ENCODE measurements around the gene CUL9. TPM values are rescaled to one million over a fixed set of nuclear protein-coding genes. Genes with fewer than 3 reads are reported as not detected.
"Not testable (repeated sequence)": the region's sequence is repeated elsewhere in the genome, so short reads cannot be mapped to it uniquely, and the experiment has no call there.

Gene CUL9
- 38.2 TPM for polyA plus RNA-seq (2013)

GRCh38 chr6:43181942-43182860 lies at the start of gene CUL9:
Gene CUL9 (plus strand): TSS chr6:43182196. CDS start chr6:43184311, 2,115 bp downstream.
- H3K9me3 ChIP-seq (ENCODE audit: control extremely low read depth in 1 of 5, control insufficient read depth in 4 of 5, insufficient read depth in 2 of 5, low read depth in 1 of 5, low read length in 4 of 5) = no peaks in the 10 kb centered on the region
- H3K27ac ChIP-seq (ENCODE audit: insufficient read depth in 1 of 2, low read depth in 1 of 2, low read length in 2 of 2, poor library complexity in 1 of 2, severe bottlenecking in 2 of 2) = peak within 1 kb of the TSS; percentile 9 to 67
- peaks cover 0 to 21% (median 18%) of the 10 kb centered on the region in 4 experiments for H3K4me1 ChIP-seq (ENCODE audit: control extremely low read depth in 1 of 4, control insufficient read depth in 4 of 4, insufficient read depth in 4 of 4, low read length in 3 of 4)
- POLR2A ChIA-PET = interaction anchor here (1.0 kb wide), 1 partner anchor 11 kb away, joined by 3 read pairs; the partner anchor contains the start of gene SRF
- peak within 1 kb of the TSS; percentile 41 to 95 (median 76) for H3K4me3 ChIP-seq (ENCODE audit: control insufficient read depth in 1 of 7, extremely low read depth in 1 of 7, insufficient read depth in 4 of 7, low read depth in 2 of 7, low read length in 6 of 7)
- no peaks in the 10 kb centered on the region for H3K27me3 ChIP-seq (replicated peaks in 2 of 5; ENCODE audit: control insufficient read depth in 4 of 5, insufficient read depth in 5 of 5, low read length in 4 of 5)
- peak; percentile 67 to 84 (median 78) for DNase-seq
- peaks cover 9 to 52% (median 40%) of the 10 kb centered on the region in 4 experiments for H3K36me3 ChIP-seq (ENCODE audit: control insufficient read depth in 4 of 4, insufficient read depth in 4 of 4, low read length in 3 of 4)
- CTCF ChIA-PET = interaction anchor here (1.0 to 2.4 kb wide), 5 partner anchors 9 to 48 kb away, joined by 3 to 7 read pairs (median 4); no protein-coding TSS in a partner anchor
- 2% methylated on average over 47 of the region's 51 CpGs for WGBS (ENCODE audit: insufficient coverage)

- peaks cover 0 to 5% (median 3%) of the 10 kb centered on the region in 4 experiments for H3K4me1 ChIP-seq (ENCODE audit: control extremely low read depth in 1 of 4, control insufficient read depth in 4 of 4, insufficient read depth in 4 of 4, low read length in 3 of 4)
- no peaks in the 10 kb centered on the region for H3K27me3 ChIP-seq (replicated peaks in 2 of 5; ENCODE audit: control insufficient read depth in 4 of 5, insufficient read depth in 5 of 5, low read length in 4 of 5)
- ChIA-PET CTCF (interaction anchor here (1.4 to 1.7 kb wide), 2 partner anchors 8 to 13 kb away, joined by 5 to 6 read pairs; no protein-coding TSS in a partner anchor), POLR2A (no interaction called here)
- peaks cover 0 to 21% (median 7%) of the 10 kb centered on the region in 4 experiments for H3K36me3 ChIP-seq (ENCODE audit: control insufficient read depth in 4 of 4, insufficient read depth in 4 of 4, low read length in 3 of 4)
- 100% methylated on average over 3 of the region's 3 CpGs for WGBS (ENCODE audit: insufficient coverage)
- H3K9me3 ChIP-seq (ENCODE audit: control extremely low read depth in 1 of 5, control insufficient read depth in 4 of 5, insufficient read depth in 2 of 5, low read depth in 1 of 5, low read length in 4 of 5) = no peaks in the 10 kb centered on the region
- no peak for DNase-seq
- no peak overlapping the region for H3K27ac ChIP-seq (ENCODE audit: insufficient read depth in 1 of 2, low read depth in 1 of 2, low read length in 2 of 2, poor library complexity in 1 of 2, severe bottlenecking in 2 of 2)
- H3K4me3 ChIP-seq (ENCODE audit: control insufficient read depth in 1 of 7, extremely low read depth in 1 of 7, insufficient read depth in 4 of 7, low read depth in 2 of 7, low read length in 6 of 7) = no peak overlapping the region
Observed at GRCh38 chr6:43138267-43138666, 43.7 kb upstream of the CUL9 start.

GRCh38 chr6:43139973-43140372 lies 42.0 kb upstream of the CUL9 start:
- Histone ChIP-seq H3K36me3 (ENCODE audit: control insufficient read depth in 4 of 4, insufficient read depth in 4 of 4, low read length in 3 of 4) (peaks cover 0 to 25% (median 6%) of the 10 kb centered on the region in 4 experiments), H3K4me1 (ENCODE audit: control extremely low read depth in 1 of 4, control insufficient read depth in 4 of 4, insufficient read depth in 4 of 4, low read length in 3 of 4) (peaks cover 0 to 10% (median 5%) of the 10 kb centered on the region in 4 experiments)
- H3K27ac ChIP-seq (ENCODE audit: insufficient read depth in 1 of 2, low read depth in 1 of 2, low read length in 2 of 2, poor library complexity in 1 of 2, severe bottlenecking in 2 of 2); DNase-seq; H3K9me3 ChIP-seq (ENCODE audit: control extremely low read depth in 1 of 5, control insufficient read depth in 4 of 5, insufficient read depth in 2 of 5, low read depth in 1 of 5, low read length in 4 of 5); H3K27me3 ChIP-seq (replicated peaks in 2 of 5; ENCODE audit: control insufficient read depth in 4 of 5, insufficient read depth in 5 of 5, low read length in 4 of 5); H3K4me3 ChIP-seq (ENCODE audit: control insufficient read depth in 1 of 7, extremely low read depth in 1 of 7, insufficient read depth in 4 of 7, low read depth in 2 of 7, low read length in 6 of 7); CTCF ChIA-PET: not testable (repeated sequence)
- POLR2A ChIA-PET = interaction anchor here (0.6 kb wide), 1 partner anchor 47 kb away, joined by 3 read pairs; no protein-coding TSS in a partner anchor
- 98% methylated on average over 11 of the region's 11 CpGs for WGBS (ENCODE audit: insufficient coverage)

- DNase-seq = no peak
- ChIA-PET CTCF (interaction anchor here (1.2 to 4.8 kb wide), 6 partner anchors 16 to 240 kb away, joined by 3 to 41 read pairs (median 18); partner anchors contain the start of genes CUL7 and PTK7), POLR2A (no interaction called here)
- Histone ChIP-seq H3K36me3 (ENCODE audit: control insufficient read depth in 4 of 4, insufficient read depth in 4 of 4, low read length in 3 of 4) (peaks cover 0 to 37% (median 13%) of the 10 kb centered on the region in 4 experiments), H3K4me3 (ENCODE audit: control insufficient read depth in 1 of 7, extremely low read depth in 1 of 7, insufficient read depth in 4 of 7, low read depth in 2 of 7, low read length in 6 of 7) (no peak overlapping the region), H3K9me3 (ENCODE audit: control extremely low read depth in 1 of 5, control insufficient read depth in 4 of 5, insufficient read depth in 2 of 5, low read depth in 1 of 5, low read length in 4 of 5) (no peaks in the 10 kb centered on the region), H3K27ac (ENCODE audit: insufficient read depth in 1 of 2, low read depth in 1 of 2, low read length in 2 of 2, poor library complexity in 1 of 2, severe bottlenecking in 2 of 2) (no peak overlapping the region), H3K4me1 (ENCODE audit: control extremely low read depth in 1 of 4, control insufficient read depth in 4 of 4, insufficient read depth in 4 of 4, low read length in 3 of 4) (peaks cover 0 to 10% (median 5%) of the 10 kb centered on the region in 4 experiments), H3K27me3 (replicated peaks in 2 of 5; ENCODE audit: control insufficient read depth in 4 of 5, insufficient read depth in 5 of 5, low read length in 4 of 5) (no peaks in the 10 kb centered on the region)
- WGBS (ENCODE audit: insufficient coverage) = 98% methylated on average over 16 of the region's 16 CpGs
Observed at GRCh38 chr6:43141644-43142043, 40.4 kb upstream of the CUL9 start.

- Histone ChIP-seq H3K4me1 (ENCODE audit: control extremely low read depth in 1 of 4, control insufficient read depth in 4 of 4, insufficient read depth in 4 of 4, low read length in 3 of 4) (peaks cover 0 to 10% (median 5%) of the 10 kb centered on the region in 4 experiments), H3K27me3 (replicated peaks in 2 of 5; ENCODE audit: control insufficient read depth in 4 of 5, insufficient read depth in 5 of 5, low read length in 4 of 5) (no peaks in the 10 kb centered on the region), H3K36me3 (ENCODE audit: control insufficient read depth in 4 of 4, insufficient read depth in 4 of 4, low read length in 3 of 4) (peaks cover 0 to 42% (median 14%) of the 10 kb centered on the region in 4 experiments), H3K4me3 (ENCODE audit: control insufficient read depth in 1 of 7, extremely low read depth in 1 of 7, insufficient read depth in 4 of 7, low read depth in 2 of 7, low read length in 6 of 7) (no peak overlapping the region), H3K9me3 (ENCODE audit: control extremely low read depth in 1 of 5, control insufficient read depth in 4 of 5, insufficient read depth in 2 of 5, low read depth in 1 of 5, low read length in 4 of 5) (no peaks in the 10 kb centered on the region), H3K27ac (ENCODE audit: insufficient read depth in 1 of 2, low read depth in 1 of 2, low read length in 2 of 2, poor library complexity in 1 of 2, severe bottlenecking in 2 of 2) (no peak overlapping the region)
- POLR2A ChIA-PET = no interaction called here
- 73% methylated on average over 11 of the region's 14 CpGs for WGBS (ENCODE audit: insufficient coverage)
- DNase-seq = peak in 1 of 3 donors; percentile 13
- CTCF ChIA-PET = interaction anchor here (0.6 to 4.8 kb wide), 15 partner anchors 8 to 376 kb away, joined by 3 to 41 read pairs (median 3); partner anchors contain the start of genes CUL7 and PTK7
Observed at GRCh38 chr6:43142101-43142500, 39.9 kb upstream of the CUL9 start.

GRCh38 chr6:43143235-43144128 lies 38.5 kb upstream of the CUL9 start:
- POLR2A ChIA-PET = no interaction called here
- H3K27me3 ChIP-seq (replicated peaks in 2 of 5; ENCODE audit: control insufficient read depth in 4 of 5, insufficient read depth in 5 of 5, low read length in 4 of 5) = no peaks in the 10 kb centered on the region
- peaks cover 0 to 47% (median 16%) of the 10 kb centered on the region in 4 experiments for H3K36me3 ChIP-seq (ENCODE audit: control insufficient read depth in 4 of 4, insufficient read depth in 4 of 4, low read length in 3 of 4)
- 18% methylated on average over 25 of the region's 25 CpGs for WGBS (ENCODE audit: insufficient coverage)
- H3K9me3 ChIP-seq (ENCODE audit: control extremely low read depth in 1 of 5, control insufficient read depth in 4 of 5, insufficient read depth in 2 of 5, low read depth in 1 of 5, low read length in 4 of 5) = no peaks in the 10 kb centered on the region
- DNase-seq = peak; percentile 64 to 84 (median 79)
- H3K4me3 ChIP-seq (ENCODE audit: control insufficient read depth in 1 of 7, extremely low read depth in 1 of 7, insufficient read depth in 4 of 7, low read depth in 2 of 7, low read length in 6 of 7) = no peak overlapping the region
- CTCF ChIA-PET = interaction anchor here (0.7 to 4.8 kb wide), 38 partner anchors 9 to 242 kb away, joined by 3 to 41 read pairs (median 4); partner anchors contain the start of genes CNPY3 and RRP36
- H3K27ac ChIP-seq (ENCODE audit: insufficient read depth in 1 of 2, low read depth in 1 of 2, low read length in 2 of 2, poor library complexity in 1 of 2, severe bottlenecking in 2 of 2) = no peak overlapping the region
- peaks cover 0 to 10% (median 5%) of the 10 kb centered on the region in 4 experiments for H3K4me1 ChIP-seq (ENCODE audit: control extremely low read depth in 1 of 4, control insufficient read depth in 4 of 4, insufficient read depth in 4 of 4, low read length in 3 of 4)
